ENCODE measurements around the gene KLHL28. TPM values are rescaled to one million over a fixed set of nuclear protein-coding genes. Genes with fewer than 3 reads are reported as not detected.

Gene KLHL28
- total RNA-seq, 6 experiments from 2014 or later: 6.6 to 9.6 (median 8.5) TPM

- Mint-ChIP-seq H3K4me1 (ENCODE audit: low read depth) (no peaks in the 10 kb centered on the region), H3K36me3 (ENCODE audit: low read depth) (no peaks in the 10 kb centered on the region), H3K4me3 (no peak overlapping the region), H3K27me3 (ENCODE audit: insufficient read depth) (peaks cover 2% of the 10 kb centered on the region; the same call in 1 of the 2 replicates), H3K9me3 (peaks cover 4% of the 10 kb centered on the region; the same call in 1 of the 2 replicates), H3K27ac (no peak overlapping the region)
- DNase-seq: no peak
- TF ChIP-seq CTCF (IDR thresholded peaks at IDR 0.05): no peak
Observed at GRCh38 chr14:44889595-44890471, 71.9 kb downstream of the KLHL28 start.

- peaks cover 16% of the 10 kb centered on the region for H3K9me3 Mint-ChIP-seq
- no peak overlapping the region for H3K27ac Mint-ChIP-seq
- peaks cover 2% of the 10 kb centered on the region for H3K27me3 Mint-ChIP-seq (ENCODE audit: insufficient read depth)
- no peaks in the 10 kb centered on the region for H3K36me3 Mint-ChIP-seq (ENCODE audit: low read depth)
- DNase-seq: no peak
- TF ChIP-seq CTCF (IDR thresholded peaks at IDR 0.05): no peak
- no peak overlapping the region for H3K4me3 Mint-ChIP-seq
- no peaks in the 10 kb centered on the region for H3K4me1 Mint-ChIP-seq (ENCODE audit: low read depth)
Observed at GRCh38 chr14:44887596-44887955, 74.2 kb downstream of the KLHL28 start.

GRCh38 chr14:44886860-44887595 is 74.7 kb downstream of the KLHL28 start:
- Mint-ChIP-seq H3K4me3 (no peak overlapping the region), H3K27me3 (ENCODE audit: insufficient read depth) (peaks cover 2% of the 10 kb centered on the region), H3K36me3 (ENCODE audit: low read depth) (no peaks in the 10 kb centered on the region), H3K9me3 (peaks cover 21% of the 10 kb centered on the region), H3K4me1 (ENCODE audit: low read depth) (no peaks in the 10 kb centered on the region), H3K27ac (no peak overlapping the region)
- TF ChIP-seq CTCF (IDR thresholded peaks at IDR 0.05): no peak
- no peak for DNase-seq

- H3K36me3 Mint-ChIP-seq (ENCODE audit: low read depth): no peaks in the 10 kb centered on the region
- TF ChIP-seq CTCF (IDR thresholded peaks at IDR 0.05): no peak
- no peaks in the 10 kb centered on the region; the same call in none of the 2 replicates for H3K27me3 Mint-ChIP-seq (ENCODE audit: insufficient read depth)
Observed at GRCh38 chr14:44880791-44881190, 81.0 kb downstream of the KLHL28 start.

More at GRCh38 chr14:44880791-44881190, 81.0 kb downstream of the KLHL28 start:
- H3K27ac Mint-ChIP-seq: no peak overlapping the region
- no peak overlapping the region for H3K4me3 Mint-ChIP-seq
- DNase-seq: no peak
- H3K4me1 Mint-ChIP-seq (ENCODE audit: low read depth): no peaks in the 10 kb centered on the region
- H3K9me3 Mint-ChIP-seq: peaks cover 27% of the 10 kb centered on the region

Other genes starting within 250 kb of the KLHL28 start
- gene TOGARAM1, start 243 bp upstream of the KLHL28 start, total RNA-seq (2021; fragmentation: NEBNext Ultra II Directional; extraction: Animal tissue kit (Norgen Biotek cat#: 25700)): 10 to 100 TPM in 2 of 6 experiments, 1 to 10 TPM in 4; 7.5 to 13.7 (median 9.3) TPM
- gene PRPF39, start 122.2 kb upstream of the KLHL28 start, total RNA-seq (2021; fragmentation: NEBNext Ultra II Directional; extraction: Animal tissue kit (Norgen Biotek cat#: 25700)): 10 to 100 TPM; 18.1 to 22.8 (median 20.4) TPM
- gene FKBP3, start 172.5 kb upstream of the KLHL28 start, total RNA-seq (2021; fragmentation: NEBNext Ultra II Directional; extraction: Animal tissue kit (Norgen Biotek cat#: 25700)): 10 to 100 TPM; 75.6 to 89.0 (median 79.5) TPM
- 1 to 10 TPM; 5.4 to 8.7 (median 6.0) TPM for gene FANCM, start 174.0 kb upstream of the KLHL28 start, total RNA-seq (2021; fragmentation: NEBNext Ultra II Directional; extraction: Animal tissue kit (Norgen Biotek cat#: 25700))

Measured in HFFc6 (cell line).